Measurements from ENCODE around the gene MYO1E.
"Not testable (repeated sequence)": the region's sequence is repeated elsewhere in the genome, so short reads cannot be mapped to it uniquely, and the experiment has no call there.

Gene MYO1E

GRCh38 chr15:59281699-59282098 is 91.0 kb downstream of the MYO1E start:
- no peak for ATAC-seq

GRCh38 chr15:59280855-59281254 is 91.8 kb downstream of the MYO1E start:
- ATAC-seq: no peak
- TF ChIP-seq CSRNP3 (CRISPR knock-in tag; IDR thresholded peaks at IDR 0.05) (no peak), ISL1 (CRISPR knock-in tag; IDR thresholded peaks at IDR 0.05) (no peak), SNAI2 (CRISPR knock-in tag; IDR thresholded peaks at IDR 0.05) (no peak), CSDC2 (CRISPR knock-in tag; IDR thresholded peaks at IDR 0.05) (no peak), ZFP30 (CRISPR knock-in tag; IDR thresholded peaks at IDR 0.05) (no peak), RARB (CRISPR knock-in tag; IDR thresholded peaks at IDR 0.05) (no peak), PATZ1 (CRISPR knock-in tag; IDR thresholded peaks at IDR 0.05; ENCODE audit: borderline replicate concordance) (no peak), ZC3H10 (CRISPR knock-in tag; IDR thresholded peaks at IDR 0.05) (no peak), ZFP3 (CRISPR knock-in tag; IDR thresholded peaks at IDR 0.05) (no peak)

More at GRCh38 chr15:59281699-59282098, 91.0 kb downstream of the MYO1E start:
- TF ChIP-seq CREB5 (CRISPR knock-in tag; IDR thresholded peaks at IDR 0.05; ENCODE audit: low read depth) (no peak), SNAI2 (CRISPR knock-in tag; IDR thresholded peaks at IDR 0.05) (no peak), ZNF70 (CRISPR knock-in tag; IDR thresholded peaks at IDR 0.05) (no peak), PPARA (CRISPR knock-in tag; IDR thresholded peaks at IDR 0.05; ENCODE audit: borderline replicate concordance) (no peak), RARB (CRISPR knock-in tag; IDR thresholded peaks at IDR 0.05) (no peak), TCF4 (CRISPR knock-in tag; IDR thresholded peaks at IDR 0.05; ENCODE audit: borderline replicate concordance) (no peak), PATZ1 (CRISPR knock-in tag; IDR thresholded peaks at IDR 0.05; ENCODE audit: borderline replicate concordance) (no peak), CSDC2 (CRISPR knock-in tag; IDR thresholded peaks at IDR 0.05) (no peak), ESRRG (CRISPR knock-in tag; IDR thresholded peaks at IDR 0.05) (no peak), ZFP3 (CRISPR knock-in tag; IDR thresholded peaks at IDR 0.05) (no peak), ARNTL (CRISPR knock-in tag; IDR thresholded peaks at IDR 0.05; ENCODE audit: borderline replicate concordance, low read depth) (no peak), ISL1 (CRISPR knock-in tag; IDR thresholded peaks at IDR 0.05) (no peak), BACH2 (CRISPR knock-in tag; IDR thresholded peaks at IDR 0.05; ENCODE audit: borderline replicate concordance) (no peak), GLIS3 (CRISPR knock-in tag; IDR thresholded peaks at IDR 0.05) (no peak), ZNF565 (CRISPR knock-in tag; conservative IDR thresholded peaks at IDR 0.05; ENCODE audit: low read depth) (no peak)

GRCh38 chr15:59280292-59280691 is 92.4 kb downstream of the MYO1E start:
- ATAC-seq: not testable (repeated sequence)

- no peak for ATAC-seq
- TF ChIP-seq TSHZ2 (CRISPR knock-in tag; IDR thresholded peaks at IDR 0.05): no peak
Observed at GRCh38 chr15:59279023-59279422, 93.6 kb downstream of the MYO1E start.
